Testis (tissue), 2 donors: ENCODE measurements around the gene PRPH2.

Source experiments
- CTCF ChIP-seq, 3 experiments: fragments of 450-650 bp in 2 of 3; fragments of 200-600 bp in 1 of 3; sonication (generic) in 1 of 3; IDR thresholded peaks; one replicate each; pipeline ENCODE4 v1.5.1; 2016 to 2019; ENCODE audit warnings: antibody characterized with exemption in 3 of 3, mild to moderate bottlenecking in 2 of 3, moderate library complexity in 1 of 3
- POLR2A ChIP-seq: fragments of 450-650 bp; IDR thresholded peaks from one replicate; pipeline ENCODE4 v1.6.1; 2017; ENCODE audit warnings: antibody characterized with exemption, mild to moderate bottlenecking, moderate library complexity

- TF ChIP-seq CTCF (IDR thresholded peaks at IDR 0.05), result no peak
- TF ChIP-seq POLR2A, result no peak
Observed at GRCh38 chr6:42679358-42679757, 43.0 kb downstream of the PRPH2 start.
